Endothelial cell of umbilical vein (primary cell): Measurements from ENCODE around the gene PBLD. TPM values are rescaled to one million over a fixed set of nuclear protein-coding genes. Genes with fewer than 3 reads are reported as not detected.

Experiments
- BruUV-seq: library from RNA; stranded (reverse); fragments of 400-500 nt; replicated peaks from 2 replicates; lab custom pipeline; 2021; lab: Mats Ljungman, UMichigan
- CTCF ChIA-PET: fragments of 300-600, 350-600 bp; sonication (Branson Sonifier 250); formaldehyde crosslinking; loops from one replicate; lab custom pipeline; 2021; ENCODE audit warnings: antibody characterized with exemption, inconsistent platforms; lab: Charles Lee
- POLR2A ChIA-PET: fragments of 300-600, 350-600 bp; sonication (Branson Sonifier 250); formaldehyde crosslinking; loops from one replicate; lab custom pipeline; 2021; ENCODE audit warnings: antibody characterized with exemption, inconsistent platforms; lab: Charles Lee
- DNase-seq: peaks from one replicate; pipeline ENCODE4 v3.0.0-alpha.2; 2011; ENCODE audit warnings: low read depth, low spot score
- FAIRE-seq: peaks from 2 replicates; lab custom pipeline; 2011; peaks lifted over from hg19 to GRCh38; lab: Jason Lieb, UNC
- H2AFZ ChIP-seq: 2 replicates; pipeline ENCODE4 v1.6.0; 2012; ENCODE audit warnings: low read depth, low read length, control low read depth, inconsistent platforms
- H3K27ac ChIP-seq: 2 replicates; pipeline ENCODE4 v1.5.1; 2011; ENCODE audit warnings: low read depth, mild to moderate bottlenecking, control low read depth, low read length, moderate library complexity; ENCODE audit not compliant: insufficient read depth
- H3K27me3 ChIP-seq, 2 experiments: 2 replicates each; pipeline versions ENCODE4 v1.6.0 to v1.6.1; 2011; ENCODE audit warnings: low read length in 2 of 2, mixed read lengths in 1 of 2; ENCODE audit not compliant: control insufficient read depth in 2 of 2, insufficient read depth in 2 of 2
- H3K36me3 ChIP-seq, 2 experiments: 2 replicates in 1 of 2; 3 replicates in 1 of 2; pipeline ENCODE4 v1.5.1; 2011; ENCODE audit warnings: low read length in 2 of 2, mild to moderate bottlenecking in 1 of 2, moderate library complexity in 1 of 2; ENCODE audit not compliant: control insufficient read depth in 2 of 2, insufficient read depth in 2 of 2; ENCODE audit errors: extremely low read depth in 1 of 2
- H3K4me1 ChIP-seq: 3 replicates; pipeline ENCODE4 v1.5.1; 2011; ENCODE audit warnings: mild to moderate bottlenecking, low read length; ENCODE audit not compliant: control insufficient read depth, insufficient read depth; ENCODE audit errors: extremely low read depth
- H3K4me2 ChIP-seq: 2 replicates; pipeline ENCODE4 v1.6.1; 2011; ENCODE audit warnings: low read length, control low read depth, mixed read lengths; ENCODE audit not compliant: insufficient read depth
- H3K4me3 ChIP-seq, 3 experiments: fragments of 200-600 bp in 1 of 3; sonication (generic), shearing (Covaris generic) in 1 of 3; replicated peaks in 1 of 3; 2 replicates each; pipeline ENCODE4 v1.5.1; 2011 to 2016; ENCODE audit warnings: control low read depth in 3 of 3, low read length in 3 of 3, mild to moderate bottlenecking in 2 of 3, inconsistent platforms in 1 of 3, low read depth in 1 of 3, moderate library complexity in 1 of 3; ENCODE audit not compliant: insufficient read depth in 1 of 3
- H3K79me2 ChIP-seq: 2 replicates; pipeline ENCODE4 v1.6.0; 2012; ENCODE audit warnings: low read length, inconsistent platforms; ENCODE audit not compliant: control insufficient read depth, insufficient read depth
- H3K9ac ChIP-seq: replicated peaks from 2 replicates; pipeline ENCODE3; 2011; ENCODE audit warnings: low read length, control low read depth; ENCODE audit not compliant: insufficient read depth; ENCODE audit errors: extremely low read depth
- H3K9me1 ChIP-seq: replicated peaks from 3 replicates; pipeline ENCODE4 v1.6.0; 2011; ENCODE audit warnings: mild to moderate bottlenecking, low read length; ENCODE audit not compliant: control insufficient read depth, insufficient read depth; ENCODE audit errors: extremely low read depth
- H3K9me3 ChIP-seq: replicated peaks from 2 replicates; pipeline ENCODE4 v1.5.1; 2012; ENCODE audit warnings: low read length, inconsistent platforms; ENCODE audit not compliant: control insufficient read depth, insufficient read depth
- H4K20me1 ChIP-seq: replicated peaks from 2 replicates; pipeline ENCODE3; 2011; ENCODE audit warnings: mild to moderate bottlenecking, low read length; ENCODE audit not compliant: control insufficient read depth, insufficient read depth; ENCODE audit errors: extremely low read depth
- EZH2 ChIP-seq: IDR thresholded peaks from 2 replicates; pipeline ENCODE4 v1.6.1; 2012; ENCODE audit warnings: borderline replicate concordance, low read depth, mild to moderate bottlenecking, moderate library complexity, low read length, inconsistent platforms; ENCODE audit not compliant: severe bottlenecking
- FOS ChIP-seq: IDR thresholded peaks from 2 replicates; pipeline ENCODE4 v1.6.1; 2011; ENCODE audit warnings: mild to moderate bottlenecking, low read length, moderate library complexity, borderline replicate concordance; ENCODE audit not compliant: insufficient read depth
- GATA2 ChIP-seq: IDR thresholded peaks from 2 replicates; pipeline ENCODE4 v1.7.0; 2011; ENCODE audit warnings: low read depth, mild to moderate bottlenecking, moderate library complexity, mixed read lengths, low read length; ENCODE audit not compliant: insufficient read length, insufficient read depth
- JUN ChIP-seq: IDR thresholded peaks from 2 replicates; pipeline ENCODE4 v1.6.1; 2011; ENCODE audit warnings: borderline replicate concordance, low read depth; ENCODE audit not compliant: insufficient read length, insufficient read depth
- MYC ChIP-seq: IDR thresholded peaks from one replicate; pipeline ENCODE4 v1.6.1; 2011; ENCODE audit warnings: mild to moderate bottlenecking, low read depth, low read length
- POLR2A ChIP-seq: IDR thresholded peaks from 2 replicates; pipeline ENCODE4 v1.6.1; 2012; ENCODE audit warnings: low read depth, mild to moderate bottlenecking, control low read depth, low read length
- POLR2AphosphoS5 ChIP-seq: IDR thresholded peaks from 2 replicates; pipeline ENCODE4 v1.6.1; 2012; ENCODE audit warnings: low read depth, mild to moderate bottlenecking, control low read depth, low read length, moderate library complexity; ENCODE audit not compliant: insufficient read depth
- dilution Hi-C: fragments of 300-500 bp; cut with MboI; formaldehyde crosslinking; loops from one replicate; pipeline ENCODE4 v1.15.0; 2019; ENCODE audit warnings: low sequenced_read_pairs; ENCODE audit not compliant: extremely low pct_ligation_motif_present
- intact Hi-C: fragments of 100-400 bp; cut with micrococcal nuclease; formaldehyde crosslinking; loops from one replicate; pipeline ENCODE4 v1.10.0; 2022
- polyA plus RNA-seq, 4 experiments: library from polyadenylated mRNA; depleted of rRNA in 3 of 4; stranded (reverse) in 3 of 4; unstranded in 1 of 4; fragments of >200 nt; gene quantifications; 2 replicates each; pipeline versions ENCODE4 v1.2.1 to v1.2.3, GENCODE V29; 2011 to 2012; ENCODE audit warnings: missing spikeins in 1 of 4
- total RNA-seq: library from RNA; stranded (reverse); gene quantifications from 2 replicates; pipeline ENCODE4 v1.2.3, GENCODE V29; 2021
- TF ChIP-seq, protein P1 (sequence below): IDR thresholded peaks from 2 replicates; pipeline ENCODE4 v1.6.1; 2011; ENCODE audit not compliant: insufficient read depth, insufficient read length
- TF ChIP-seq, protein P2 (sequence below), 2 donors: IDR thresholded peaks; 1 replicate in 1 of 2; 2 replicates in 1 of 2; pipeline ENCODE4 v1.5.1; 2011; ENCODE audit warnings: low read length in 2 of 2, mild to moderate bottlenecking in 2 of 2, moderate library complexity in 2 of 2, control low read depth in 1 of 2, inconsistent platforms in 1 of 2, low read depth in 1 of 2; ENCODE audit not compliant: insufficient read depth in 1 of 2; ENCODE audit errors: extremely low read depth in 1 of 2

Gene PBLD
- total and polyA plus RNA-seq, 2 donors (not counting 3 experiments of a cell fraction or from before 2014, with no cell fraction given), result 1.5 to 5.1 TPM

DNA sequence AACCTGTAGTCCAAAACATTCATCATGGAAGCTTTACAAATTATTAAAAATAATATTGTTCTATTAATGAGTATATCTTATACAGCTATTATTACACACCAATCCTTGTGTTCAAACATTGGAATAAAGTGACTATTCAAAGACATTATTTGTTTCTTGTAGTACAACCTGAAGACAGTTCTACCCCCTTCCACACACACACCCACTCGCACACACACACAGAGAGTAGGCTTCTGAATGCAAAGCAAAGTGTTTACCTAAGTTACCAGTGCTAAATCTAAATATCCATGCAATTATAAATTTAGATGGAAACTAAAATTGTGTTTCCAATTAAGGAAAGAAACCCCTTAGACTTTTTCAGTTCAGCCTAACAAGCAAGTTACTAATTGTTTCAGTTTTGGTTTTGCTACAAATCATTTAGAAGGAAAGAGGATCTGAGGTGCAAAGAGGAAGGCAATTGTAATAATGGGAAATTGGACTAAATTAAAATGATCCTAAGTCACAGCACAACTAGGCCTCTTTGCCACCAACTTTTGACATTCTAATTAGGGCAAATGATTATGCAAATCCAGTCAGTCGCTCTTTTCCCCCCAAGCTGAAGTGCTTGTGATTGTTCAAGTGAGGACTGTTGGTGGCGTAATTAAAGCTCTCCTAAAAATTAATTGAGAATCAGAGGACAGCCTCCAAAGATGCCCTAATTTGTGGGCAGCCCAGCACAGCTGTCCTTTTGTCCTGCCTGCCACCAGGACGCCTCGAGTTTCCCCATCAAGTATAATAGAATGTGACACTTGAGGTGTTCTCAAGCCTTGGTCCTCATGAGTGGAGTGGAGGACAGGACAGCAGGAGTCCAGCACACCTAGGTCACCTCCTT lies 80.9 kb downstream of the PBLD start:
- CTCF ChIA-PET, result interaction anchor here (0.7 to 1.7 kb wide), 2 partner anchors 16 to 36 kb away, joined by 3 to 6 read pairs; no protein-coding TSS in a partner anchor
- H3K9me3 ChIP-seq, result no peaks in the 10 kb centered on the region
- H3K79me2 ChIP-seq, result no peaks in the 10 kb centered on the region
- no peak overlapping the region for H2AFZ ChIP-seq
- no peaks in the 10 kb centered on the region for H4K20me1 ChIP-seq
- H3K4me1 ChIP-seq, result no peaks in the 10 kb centered on the region
- no peak for DNase-seq
- H3K27me3 ChIP-seq, result peaks cover 7 to 16% of the 10 kb centered on the region in 2 experiments
- no peaks in the 10 kb centered on the region for H3K36me3 ChIP-seq
- H3K27ac ChIP-seq, result no peak overlapping the region
- dilution Hi-C loops (no loop called here), intact Hi-C loops (no loop called here)
- no peak overlapping the region for H3K4me2 ChIP-seq
- BruUV-seq, result no TSS peak
- POLR2A ChIA-PET, result no interaction called here
- FAIRE-seq, result no peak
- H3K9me1 ChIP-seq, result no peaks in the 10 kb centered on the region
- H3K9ac ChIP-seq, result no peak overlapping the region
- TF ChIP-seq MYC (no peak), GATA2 (no peak), POLR2AphosphoS5 (no peak), FOS (no peak), JUN (no peak), EZH2 (no peak), POLR2A (no peak)
- TF ChIP-seq, protein P1, sequence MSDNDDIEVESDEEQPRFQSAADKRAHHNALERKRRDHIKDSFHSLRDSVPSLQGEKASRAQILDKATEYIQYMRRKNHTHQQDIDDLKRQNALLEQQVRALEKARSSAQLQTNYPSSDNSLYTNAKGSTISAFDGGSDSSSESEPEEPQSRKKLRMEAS, result no peak
- TF ChIP-seq, protein P2, sequence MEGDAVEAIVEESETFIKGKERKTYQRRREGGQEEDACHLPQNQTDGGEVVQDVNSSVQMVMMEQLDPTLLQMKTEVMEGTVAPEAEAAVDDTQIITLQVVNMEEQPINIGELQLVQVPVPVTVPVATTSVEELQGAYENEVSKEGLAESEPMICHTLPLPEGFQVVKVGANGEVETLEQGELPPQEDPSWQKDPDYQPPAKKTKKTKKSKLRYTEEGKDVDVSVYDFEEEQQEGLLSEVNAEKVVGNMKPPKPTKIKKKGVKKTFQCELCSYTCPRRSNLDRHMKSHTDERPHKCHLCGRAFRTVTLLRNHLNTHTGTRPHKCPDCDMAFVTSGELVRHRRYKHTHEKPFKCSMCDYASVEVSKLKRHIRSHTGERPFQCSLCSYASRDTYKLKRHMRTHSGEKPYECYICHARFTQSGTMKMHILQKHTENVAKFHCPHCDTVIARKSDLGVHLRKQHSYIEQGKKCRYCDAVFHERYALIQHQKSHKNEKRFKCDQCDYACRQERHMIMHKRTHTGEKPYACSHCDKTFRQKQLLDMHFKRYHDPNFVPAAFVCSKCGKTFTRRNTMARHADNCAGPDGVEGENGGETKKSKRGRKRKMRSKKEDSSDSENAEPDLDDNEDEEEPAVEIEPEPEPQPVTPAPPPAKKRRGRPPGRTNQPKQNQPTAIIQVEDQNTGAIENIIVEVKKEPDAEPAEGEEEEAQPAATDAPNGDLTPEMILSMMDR (IDR thresholded peaks at IDR 0.05; ENCODE audit: extremely low read depth in 1 of 2, insufficient read depth in 1 of 2, low read depth in 1 of 2, low read length in 2 of 2), result no peak
- H3K4me3 ChIP-seq, result no peak overlapping the region
